Nephron progenitor cell (in vitro differentiated cells): ENCODE results near the gene SHB.

Experiments
- DNase-seq: peaks from one replicate; pipeline ENCODE4 v3.0.0; 2021
- H3K27ac Mint-ChIP-seq: 2 replicates; pipeline ENCODE4 v1.8.0; 2021; ENCODE audit warnings: mild to moderate bottlenecking, moderate library complexity, mixed read lengths
- H3K27me3 Mint-ChIP-seq: 2 replicates; pipeline ENCODE4 v1.8.0; 2021; ENCODE audit warnings: mild to moderate bottlenecking, low read depth, mixed read lengths; ENCODE audit not compliant: poor library complexity
- H3K36me3 Mint-ChIP-seq: 2 replicates; pipeline ENCODE4 v1.8.0; 2021; ENCODE audit warnings: low read depth, mixed read lengths
- H3K4me1 Mint-ChIP-seq: 2 replicates; pipeline ENCODE4 v1.8.0; 2021; ENCODE audit warnings: mixed read lengths
- H3K4me3 Mint-ChIP-seq: 2 replicates; pipeline ENCODE4 v1.8.0; 2021; ENCODE audit warnings: mild to moderate bottlenecking, moderate library complexity, mixed read lengths
- H3K9me3 Mint-ChIP-seq: 2 replicates; pipeline ENCODE4 v1.8.0; 2021; ENCODE audit warnings: mild to moderate bottlenecking, moderate library complexity, mixed read lengths
- TF ChIP-seq, protein P1 (sequence below): fragments of 200-600 bp; sonication (generic); IDR thresholded peaks from 2 replicates; pipeline ENCODE4 v1.5.0; 2021; ENCODE audit warnings: antibody characterized with exemption

SHB gene

GRCh38 chr9:38027714-38028113 lies 41.3 kb downstream of the SHB start:
- Mint-ChIP-seq H3K36me3 (no peaks in the 10 kb centered on the region), H3K27me3 (peaks cover 2% of the 10 kb centered on the region), H3K4me1 (peaks cover 78% of the 10 kb centered on the region), H3K27ac (no peak overlapping the region), H3K9me3 (no peaks in the 10 kb centered on the region), H3K4me3 (no peak overlapping the region)
- DNase-seq = no peak
- TF ChIP-seq, protein P1, sequence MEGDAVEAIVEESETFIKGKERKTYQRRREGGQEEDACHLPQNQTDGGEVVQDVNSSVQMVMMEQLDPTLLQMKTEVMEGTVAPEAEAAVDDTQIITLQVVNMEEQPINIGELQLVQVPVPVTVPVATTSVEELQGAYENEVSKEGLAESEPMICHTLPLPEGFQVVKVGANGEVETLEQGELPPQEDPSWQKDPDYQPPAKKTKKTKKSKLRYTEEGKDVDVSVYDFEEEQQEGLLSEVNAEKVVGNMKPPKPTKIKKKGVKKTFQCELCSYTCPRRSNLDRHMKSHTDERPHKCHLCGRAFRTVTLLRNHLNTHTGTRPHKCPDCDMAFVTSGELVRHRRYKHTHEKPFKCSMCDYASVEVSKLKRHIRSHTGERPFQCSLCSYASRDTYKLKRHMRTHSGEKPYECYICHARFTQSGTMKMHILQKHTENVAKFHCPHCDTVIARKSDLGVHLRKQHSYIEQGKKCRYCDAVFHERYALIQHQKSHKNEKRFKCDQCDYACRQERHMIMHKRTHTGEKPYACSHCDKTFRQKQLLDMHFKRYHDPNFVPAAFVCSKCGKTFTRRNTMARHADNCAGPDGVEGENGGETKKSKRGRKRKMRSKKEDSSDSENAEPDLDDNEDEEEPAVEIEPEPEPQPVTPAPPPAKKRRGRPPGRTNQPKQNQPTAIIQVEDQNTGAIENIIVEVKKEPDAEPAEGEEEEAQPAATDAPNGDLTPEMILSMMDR = no peak

GRCh38 chr9:38026840-38027527 lies 42.0 kb downstream of the SHB start:
- no peak overlapping the region for H3K4me3 Mint-ChIP-seq
- H3K36me3 Mint-ChIP-seq = no peaks in the 10 kb centered on the region
- TF ChIP-seq, protein P1 = no peak
- no peaks in the 10 kb centered on the region for H3K27me3 Mint-ChIP-seq
- no peak for DNase-seq
- peaks cover 78% of the 10 kb centered on the region for H3K4me1 Mint-ChIP-seq
- no peaks in the 10 kb centered on the region for H3K9me3 Mint-ChIP-seq
- no peak overlapping the region for H3K27ac Mint-ChIP-seq

DNA sequence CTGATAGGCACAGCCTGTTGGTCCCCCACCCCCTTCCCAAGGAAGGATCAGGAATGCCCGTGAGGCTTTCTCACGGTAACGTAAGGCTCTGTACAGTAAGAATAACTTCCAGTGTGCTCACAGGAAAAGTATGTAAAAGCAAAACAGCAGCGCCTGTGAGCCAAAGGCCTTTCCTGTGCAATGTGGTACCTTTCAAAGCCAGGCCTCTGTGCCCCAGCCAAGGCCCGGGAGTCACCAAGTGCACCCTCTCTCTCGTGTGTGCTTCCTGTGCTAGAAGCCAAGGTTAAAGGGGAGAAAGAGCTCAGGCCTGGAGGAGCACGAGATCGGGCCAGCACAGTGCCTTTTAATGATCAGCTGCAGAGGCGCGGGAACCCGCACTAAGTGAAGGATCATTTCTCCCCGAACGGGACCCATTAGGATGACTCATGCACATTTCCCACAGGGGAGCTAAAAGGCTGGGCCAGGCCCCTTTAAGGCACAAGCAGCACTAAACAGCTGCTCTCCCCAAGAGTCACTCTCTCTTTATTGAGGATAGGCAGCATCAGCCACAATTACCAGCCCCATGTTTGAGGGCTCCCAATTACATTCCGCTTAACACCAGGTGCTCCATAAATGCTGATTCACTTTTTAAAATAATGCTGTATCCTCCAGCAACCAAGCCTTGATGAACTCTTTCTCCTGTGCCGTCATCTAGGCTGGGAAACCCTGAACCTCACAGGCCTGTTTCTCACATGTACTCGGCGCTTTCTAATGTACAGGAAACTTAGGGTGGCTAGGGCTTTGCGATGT lies 42.8 kb downstream of the SHB start:
- Mint-ChIP-seq H3K4me3 (no peak overlapping the region), H3K36me3 (no peaks in the 10 kb centered on the region), H3K4me1 (peaks cover 75% of the 10 kb centered on the region), H3K9me3 (no peaks in the 10 kb centered on the region), H3K27me3 (no peaks in the 10 kb centered on the region), H3K27ac (peak overlapping the region; percentile 32)
- TF ChIP-seq, protein P1 = no peak
- no peak for DNase-seq

GRCh38 chr9:38025166-38025565 lies 43.9 kb downstream of the SHB start:
- H3K36me3 Mint-ChIP-seq = no peaks in the 10 kb centered on the region
- H3K27me3 Mint-ChIP-seq = no peaks in the 10 kb centered on the region
- H3K4me3 Mint-ChIP-seq = no peak overlapping the region
- H3K27ac Mint-ChIP-seq = no peak overlapping the region
- H3K9me3 Mint-ChIP-seq = no peaks in the 10 kb centered on the region
- DNase-seq = no peak
- H3K4me1 Mint-ChIP-seq = peaks cover 81% of the 10 kb centered on the region
- TF ChIP-seq, protein P1 = no peak

DNA sequence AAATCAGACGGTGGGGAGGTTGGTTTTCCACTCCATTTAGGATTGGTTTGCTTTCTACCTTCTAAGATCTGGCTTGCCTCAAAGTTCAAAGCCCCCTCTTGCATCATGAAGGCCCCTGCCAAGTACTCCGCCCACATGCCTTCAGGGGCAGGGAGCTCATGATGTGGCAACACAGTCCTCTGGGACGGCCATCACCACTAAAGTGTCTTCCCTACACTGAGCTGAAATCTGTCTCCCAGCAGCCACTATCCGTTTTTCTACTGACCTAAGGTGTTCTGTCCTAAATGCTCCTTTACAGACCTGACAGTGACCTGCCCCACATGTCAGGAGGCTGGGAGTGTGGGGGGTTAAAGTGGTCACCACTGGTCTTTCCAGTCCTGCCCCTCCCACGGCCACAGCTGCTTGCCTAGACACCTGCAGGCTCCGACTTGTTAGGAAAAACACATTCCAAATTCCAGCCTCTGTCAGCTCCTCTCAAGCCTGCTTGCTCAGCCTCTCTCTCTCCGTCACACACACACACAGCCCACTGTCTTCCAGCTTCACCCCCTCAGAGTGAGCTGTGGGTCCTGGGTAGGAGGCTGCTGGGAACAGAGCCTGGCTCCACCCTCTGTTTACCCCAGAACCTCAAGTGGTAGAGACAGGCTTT lies 44.9 kb downstream of the SHB start:
- Mint-ChIP-seq H3K27me3 (no peaks in the 10 kb centered on the region), H3K4me1 (peaks cover 88% of the 10 kb centered on the region), H3K4me3 (peak overlapping the region; percentile 6), H3K9me3 (no peaks in the 10 kb centered on the region), H3K36me3 (no peaks in the 10 kb centered on the region), H3K27ac (no peak overlapping the region)
- TF ChIP-seq, protein P1 = no peak
- no peak for DNase-seq
